NCI-H2227 treated with DMSO at 0.1 percent for 48 hours (cell line): ENCODE results near the gene TMEM198.

ENCODE experiments used
- DNase-seq: peaks from one replicate; lab custom pipeline; 2025; lab: John Stamatoyannopoulos, UW

TMEM198 gene

DNA sequence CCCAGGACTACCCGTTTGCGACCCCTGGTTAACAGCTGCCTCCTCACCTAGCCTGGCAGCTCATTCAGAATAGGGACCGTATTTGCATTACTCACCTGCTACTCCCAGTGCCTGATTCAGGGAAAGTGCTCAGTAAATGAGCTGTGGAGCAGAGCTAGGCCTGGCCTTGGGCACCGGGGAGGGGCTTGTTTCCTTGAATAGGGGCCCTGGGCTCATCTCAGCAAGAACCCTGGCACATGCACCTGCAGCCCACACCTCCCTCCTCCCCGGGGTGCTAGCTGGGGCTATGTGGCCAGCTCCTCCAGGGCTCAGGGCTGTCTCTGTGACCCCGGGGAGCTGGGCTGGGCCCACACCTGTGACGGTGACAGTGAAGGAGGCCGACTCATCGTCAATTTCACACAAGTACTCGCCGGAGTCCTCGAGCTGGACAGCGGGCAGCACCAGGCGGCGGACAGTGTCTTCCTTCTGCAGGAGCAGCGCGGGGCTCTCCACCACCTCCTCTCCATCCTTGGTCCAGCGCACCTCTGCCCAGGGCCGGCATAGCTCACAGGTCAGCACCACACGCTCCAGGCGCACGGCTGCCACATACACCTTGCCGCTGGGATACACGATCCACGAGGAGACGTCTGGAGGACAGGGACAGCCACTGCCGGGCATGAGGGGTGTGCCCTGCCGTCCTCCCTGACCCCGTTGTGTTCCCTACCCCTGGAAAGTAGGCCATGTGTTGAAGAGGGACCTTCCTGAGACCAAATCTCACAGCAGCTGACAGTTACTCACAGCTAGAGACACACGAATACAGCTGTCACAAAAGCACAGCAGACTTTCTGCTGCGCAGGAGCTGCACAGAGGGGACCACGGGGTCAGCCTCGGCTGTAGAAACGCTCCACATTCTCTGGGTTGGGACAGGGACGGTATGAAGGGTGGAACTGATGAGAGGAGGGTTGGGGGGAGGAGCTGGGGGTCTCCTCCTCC is 18.5 kb downstream of the TMEM198 start:
- DNase-seq: no peak

DNA sequence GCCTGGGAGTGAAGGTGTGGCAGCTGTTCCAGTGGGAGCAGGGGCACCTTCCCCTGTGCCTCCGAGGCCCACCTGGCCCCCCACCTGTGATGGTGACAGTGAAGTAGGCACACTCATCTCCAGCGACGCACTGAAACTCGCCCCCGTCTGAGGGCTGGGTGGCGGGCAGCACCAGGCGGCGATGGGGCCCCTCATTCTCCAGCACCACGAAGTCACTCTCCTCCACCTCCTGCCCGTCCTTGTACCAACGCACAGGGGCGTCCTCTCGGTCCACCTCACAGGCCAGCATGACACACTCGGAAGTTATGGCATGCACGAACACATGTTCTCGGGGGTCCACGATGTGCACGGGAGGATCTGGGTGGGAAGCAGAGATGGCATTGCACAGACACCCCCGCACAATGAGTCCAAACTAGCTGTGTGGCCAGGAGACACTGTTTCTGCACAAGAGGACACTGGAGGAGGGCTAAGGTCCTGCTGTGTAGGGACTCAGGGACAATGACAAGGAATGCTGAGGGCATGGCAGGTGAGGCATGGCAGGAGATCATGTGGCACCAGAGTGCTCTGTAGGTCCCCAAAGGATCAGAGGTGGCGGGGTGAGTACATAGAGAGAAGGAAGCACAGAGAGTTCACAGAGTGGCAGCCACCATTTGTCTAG is 19.6 kb downstream of the TMEM198 start:
- DNase-seq: no peak

DNA sequence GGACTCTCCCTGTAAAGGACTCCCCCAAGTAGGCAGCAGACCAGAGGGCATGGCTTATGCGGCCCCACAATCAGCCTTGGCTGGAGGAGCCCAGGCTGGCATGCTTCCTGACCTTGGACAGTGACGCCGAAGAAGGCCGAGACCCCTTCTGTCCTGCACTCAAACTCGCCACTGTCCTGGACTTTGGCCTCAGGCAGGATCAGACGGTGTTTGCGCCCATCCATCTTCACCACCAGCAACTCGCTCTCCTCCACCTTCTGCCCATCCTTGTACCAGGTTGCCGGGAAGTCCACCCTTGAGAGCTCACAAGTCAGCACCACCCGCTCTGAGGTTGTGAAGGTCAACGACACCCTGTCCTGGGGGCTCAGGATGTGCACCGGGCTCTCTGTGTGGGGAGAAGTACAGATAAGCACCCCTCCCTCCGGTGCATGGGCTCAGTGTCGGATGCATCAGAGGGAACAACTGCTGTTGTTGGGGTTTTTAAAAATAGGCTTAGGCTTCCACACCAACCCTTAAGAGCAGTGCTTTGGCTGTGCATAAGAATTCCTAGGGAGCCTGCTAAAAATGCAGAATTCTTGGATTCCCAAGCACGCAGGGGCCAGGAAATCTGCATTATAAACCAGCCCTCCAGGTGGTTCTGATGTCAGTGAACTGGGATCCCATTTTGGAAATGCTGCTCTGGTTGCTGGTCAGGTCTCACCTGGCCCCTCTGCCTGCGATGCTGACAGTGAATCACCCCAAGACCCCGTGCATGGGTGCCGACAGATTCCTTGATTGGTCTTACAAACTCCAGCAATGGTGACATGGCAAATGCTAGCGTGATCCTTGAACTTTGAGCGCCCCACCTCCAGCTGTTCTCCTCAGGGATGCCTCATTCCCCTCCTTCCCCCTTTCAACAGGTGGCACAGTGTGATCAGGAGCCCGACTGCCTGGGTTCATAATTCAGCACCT is 21.6 kb downstream of the TMEM198 start:
- DNase-seq: no peak

DNA sequence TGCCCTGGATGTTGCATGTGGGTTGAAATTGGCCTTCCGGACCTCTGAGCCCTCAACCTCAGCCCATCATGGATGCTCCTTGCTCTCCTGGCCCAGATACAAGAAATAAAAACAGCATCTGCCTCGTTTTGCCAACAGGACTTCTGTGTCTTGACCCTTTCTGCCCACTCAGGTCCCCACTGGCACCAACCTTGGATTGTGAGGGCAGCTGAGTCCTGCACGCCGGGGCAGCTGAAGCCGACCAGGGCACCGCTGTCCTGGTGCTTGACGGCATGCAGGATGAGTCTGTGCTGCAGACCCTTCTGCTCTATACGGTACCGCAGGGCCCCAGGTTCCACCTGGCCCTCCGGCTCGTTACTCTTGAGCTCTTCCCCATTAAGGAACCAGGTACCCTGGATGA is 22.8 kb downstream of the TMEM198 start:
- DNase-seq: no peak

DNA sequence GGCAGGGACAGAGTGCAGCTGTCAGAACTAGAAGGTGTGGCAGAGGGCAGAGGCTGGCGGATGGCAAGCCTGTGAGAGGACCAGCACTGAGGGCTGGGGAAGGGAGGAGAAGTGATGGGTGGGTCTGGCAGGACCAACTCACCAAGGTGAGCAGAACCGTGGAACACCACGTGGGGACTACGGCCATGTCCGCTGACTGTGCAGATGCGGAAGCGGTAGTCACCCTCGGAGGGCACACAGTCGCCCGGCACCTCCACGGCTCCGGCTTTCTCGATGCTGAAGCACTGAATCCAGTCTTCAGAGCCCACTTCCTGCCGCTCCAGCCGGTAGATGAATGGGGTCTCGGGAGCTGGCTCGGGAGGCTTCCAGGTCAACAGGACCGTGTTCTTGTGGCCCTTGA is 23.3 kb downstream of the TMEM198 start:
- no peak for DNase-seq

DNA sequence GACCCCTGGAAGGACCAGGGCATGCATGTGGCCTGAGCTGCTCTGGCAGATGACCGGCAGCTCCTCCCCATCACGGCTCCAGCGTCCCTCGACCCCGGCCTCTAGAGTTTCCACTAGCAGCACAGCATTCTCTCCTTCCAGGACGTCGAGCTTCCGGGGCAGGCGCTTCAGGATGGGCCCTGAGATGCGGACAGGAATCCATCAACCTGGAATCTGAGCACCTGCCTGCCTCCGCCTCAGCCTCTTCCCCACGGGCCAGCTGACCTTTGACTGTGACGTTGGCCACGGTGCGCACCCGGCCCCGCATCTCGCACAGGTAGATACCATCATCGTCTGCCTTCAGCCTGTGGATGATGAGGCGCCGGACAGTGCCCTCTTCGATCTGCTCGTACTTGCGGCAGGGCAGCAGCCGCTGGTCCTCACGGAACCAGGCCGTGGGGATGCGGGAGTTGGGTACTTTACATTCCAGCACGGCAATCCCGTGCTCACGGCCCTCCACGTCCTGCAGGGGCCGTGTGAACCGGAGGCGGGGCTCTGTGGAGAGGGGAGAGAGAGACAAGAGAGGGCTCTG is 24.0 kb downstream of the TMEM198 start:
- no peak for DNase-seq

DNA sequence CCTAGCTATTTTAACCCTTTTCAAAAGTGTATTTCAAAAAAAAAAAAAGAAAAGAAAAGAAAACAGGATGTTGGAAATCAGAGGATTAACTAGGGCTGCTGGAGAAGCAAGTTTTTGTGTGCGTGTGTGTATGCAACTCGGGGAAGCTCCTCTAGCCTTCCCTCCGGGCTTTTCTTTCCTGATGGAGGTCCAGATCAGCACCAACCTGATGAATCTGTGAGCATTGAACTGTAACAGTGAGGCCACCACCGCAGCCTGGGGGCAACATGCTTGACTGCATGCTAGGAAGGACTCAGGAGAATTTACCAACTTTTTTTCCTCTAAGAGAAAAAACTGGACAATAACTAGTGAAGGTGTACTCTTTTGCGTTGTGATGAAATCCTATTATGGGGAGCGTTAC is 25.2 kb downstream of the TMEM198 start:
- DNase-seq: no peak

DNA sequence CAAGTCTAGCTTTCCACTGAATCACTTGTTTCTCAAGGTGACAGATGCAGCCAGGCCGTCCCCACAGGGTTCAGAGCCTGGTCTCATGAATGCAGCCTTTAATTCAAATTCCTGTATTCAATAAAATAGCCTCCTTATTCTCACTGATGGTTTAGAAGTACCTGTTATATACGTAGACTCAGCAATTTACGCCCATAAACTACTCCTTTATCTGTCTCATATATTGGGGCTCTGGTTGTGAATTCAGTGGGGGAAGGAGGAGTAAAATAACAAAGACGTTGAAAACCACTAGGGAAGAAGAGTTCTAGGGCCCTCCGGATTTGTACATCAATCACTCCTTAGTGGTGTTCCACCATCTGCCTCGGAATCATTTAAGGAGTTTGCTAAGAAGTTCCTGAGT is 25.8 kb downstream of the TMEM198 start:
- DNase-seq: no peak

DNA sequence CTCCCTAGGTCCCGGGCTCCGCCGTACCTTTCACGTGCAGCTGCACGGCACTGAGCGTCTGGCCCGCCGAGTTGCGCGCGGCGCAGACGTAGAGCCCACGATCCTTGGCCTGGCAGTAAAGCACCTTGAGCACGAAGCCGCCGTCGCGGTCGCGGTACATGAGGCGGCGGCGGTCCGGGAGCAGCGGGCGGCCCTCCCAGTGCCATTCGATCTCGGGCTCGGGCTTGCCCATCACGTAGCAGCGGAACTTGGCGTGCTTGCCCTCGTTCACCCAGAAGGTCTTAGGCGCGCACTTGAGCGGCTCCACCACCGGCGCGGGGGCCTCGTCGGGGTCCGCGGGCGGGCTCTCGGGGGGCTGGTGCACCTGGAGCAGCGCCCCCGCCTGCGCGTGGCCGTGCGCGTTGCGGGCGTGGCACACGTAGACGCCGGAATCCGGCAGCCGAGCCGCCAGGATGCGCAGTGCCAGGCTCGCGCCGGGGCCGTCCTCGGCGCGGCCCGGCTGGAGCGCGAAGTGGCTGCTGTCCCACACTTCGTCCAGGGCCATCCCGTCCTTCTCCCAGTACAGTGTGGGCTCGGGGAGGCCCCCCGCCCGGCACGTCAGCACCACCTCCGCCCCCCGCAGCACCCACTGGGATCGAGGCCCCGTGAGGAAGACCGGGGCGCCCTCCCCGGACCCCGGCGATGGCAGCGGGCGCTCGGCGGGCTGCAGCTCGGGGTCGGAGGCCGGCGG is 26.5 kb downstream of the TMEM198 start:
- no peak for DNase-seq

DNA sequence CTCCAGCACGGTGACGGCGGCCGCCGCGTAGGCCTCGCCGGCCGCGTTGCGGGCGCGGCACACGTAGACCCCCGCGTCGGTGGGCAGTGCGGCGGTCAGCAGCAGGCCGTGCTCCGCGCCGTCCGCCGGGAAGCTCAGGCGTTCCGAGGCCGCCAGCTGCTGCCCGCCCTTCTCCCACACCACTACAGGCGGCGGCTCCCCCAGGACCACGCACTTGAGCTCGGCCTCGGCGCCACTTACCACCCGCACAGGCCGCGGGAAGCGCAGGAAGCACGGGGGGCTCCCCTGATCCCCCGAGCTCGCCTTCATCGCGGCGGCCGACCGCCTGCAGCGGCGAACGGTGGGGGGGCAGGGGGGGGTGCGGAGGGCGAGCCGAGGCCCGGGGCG is 27.1 kb downstream of the TMEM198 start:
- DNase-seq: no peak

DNA sequence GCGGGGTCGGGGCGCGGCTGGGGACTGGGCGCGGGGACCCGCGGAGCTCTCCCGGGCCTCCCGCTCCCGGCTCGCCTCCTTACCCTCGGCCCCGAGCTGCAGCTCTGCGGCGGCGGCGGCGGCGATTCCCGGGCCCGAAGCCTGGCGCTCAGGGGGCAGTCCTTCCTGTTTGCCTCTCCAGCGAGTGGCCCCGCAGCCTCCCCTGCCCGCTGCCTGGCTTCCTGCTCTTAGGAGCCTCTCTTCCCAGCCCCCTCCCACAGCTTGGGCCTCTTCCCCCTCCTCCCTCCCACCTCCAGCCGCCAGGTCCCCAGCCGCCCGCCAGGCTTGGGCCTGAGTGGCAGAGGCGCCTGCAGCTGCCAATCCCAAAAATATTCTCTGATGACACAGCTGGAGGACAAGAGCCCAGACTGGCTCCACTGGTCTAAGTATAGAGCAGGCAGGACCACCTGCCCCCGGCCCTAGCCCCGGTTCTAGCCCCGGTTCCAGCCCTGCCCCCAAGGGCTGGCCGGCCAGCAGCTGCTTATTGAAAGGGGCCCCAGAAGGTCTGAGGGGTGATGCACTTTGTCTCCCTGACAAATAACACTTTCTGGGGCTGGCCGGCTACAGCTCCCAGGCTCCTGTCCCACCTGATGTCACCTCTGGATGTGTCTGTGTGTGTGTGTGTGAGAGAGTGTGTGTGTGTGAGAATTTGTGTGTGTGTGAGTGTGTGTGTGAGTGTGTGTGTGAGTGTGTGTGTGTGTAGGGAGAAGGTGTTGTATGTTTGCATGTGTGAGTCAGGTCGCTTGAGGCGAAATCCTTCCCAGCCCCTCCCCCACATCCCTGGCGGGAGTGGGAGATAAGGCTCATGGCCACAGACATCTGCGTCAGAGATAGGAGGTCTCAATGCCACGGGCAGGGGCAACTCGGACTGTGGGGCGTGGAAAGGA is 27.7 kb downstream of the TMEM198 start, which contains the start of gene OBSL1:
Gene OBSL1, minus strand, starts transcription at position 229 of the 926 bp plus-strand sequence. CDS start 307 bp downstream, outside the sequence.
- peak; percentile 79 for DNase-seq

DNA sequence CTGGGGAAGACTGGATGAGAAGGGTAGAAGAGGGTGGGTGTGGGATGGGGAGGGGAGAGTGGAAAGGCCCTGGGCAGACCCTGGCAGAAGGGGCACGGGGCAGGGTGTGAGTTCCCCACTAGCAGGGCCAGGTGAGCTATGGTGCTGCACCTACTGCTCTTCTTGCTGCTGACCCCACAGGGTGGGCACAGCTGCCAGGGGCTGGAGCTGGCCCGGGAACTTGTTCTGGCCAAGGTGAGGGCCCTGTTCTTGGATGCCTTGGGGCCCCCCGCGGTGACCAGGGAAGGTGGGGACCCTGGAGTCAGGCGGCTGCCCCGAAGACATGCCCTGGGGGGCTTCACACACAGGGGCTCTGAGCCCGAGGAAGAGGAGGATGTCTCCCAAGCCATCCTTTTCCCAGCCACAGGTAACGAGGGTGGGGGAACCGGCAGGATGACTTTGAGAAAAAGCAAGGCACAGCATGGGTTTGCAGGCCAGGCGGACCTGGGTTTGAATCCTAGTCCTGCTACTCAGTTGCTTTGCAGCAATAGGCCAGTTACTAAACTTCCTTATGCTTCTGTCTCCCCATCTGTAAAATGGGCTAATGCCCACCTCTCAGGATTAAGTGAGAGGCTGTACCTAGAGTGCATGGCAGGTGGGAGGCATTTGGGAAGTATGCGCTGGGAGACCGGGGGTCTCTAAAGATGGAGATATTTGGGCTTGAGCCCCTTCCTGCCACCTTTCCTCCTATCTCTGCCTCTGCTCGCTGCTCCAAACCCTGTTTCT is 28.6 kb downstream of the TMEM198 start, which contains the start of gene INHA:
Gene INHA, plus strand, starts transcription at position 74 of the 765 bp plus-strand sequence. Its CDS starts 65 bp downstream, at position 139.
- no peak for DNase-seq

DNA sequence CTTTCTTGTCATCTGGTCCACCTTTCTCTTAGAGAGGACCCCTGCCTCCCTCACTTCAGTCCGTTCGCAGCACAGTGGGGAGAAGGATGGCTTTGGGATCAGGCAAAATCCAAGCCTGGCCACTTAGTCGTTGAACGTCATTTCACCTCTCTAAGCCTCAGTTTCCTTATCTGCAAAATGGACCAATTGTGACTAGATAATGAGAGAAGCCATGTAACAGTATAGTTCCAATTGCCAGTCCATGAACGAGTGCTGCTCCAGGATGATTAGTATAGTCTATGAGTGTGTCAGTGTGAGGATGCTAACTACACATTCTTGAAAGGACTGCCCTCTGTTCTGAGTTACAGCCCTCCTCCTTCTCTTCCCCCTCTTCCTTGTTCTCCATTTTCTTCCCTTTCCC is 29.3 kb downstream of the TMEM198 start:
- peak; percentile 72 for DNase-seq

DNA sequence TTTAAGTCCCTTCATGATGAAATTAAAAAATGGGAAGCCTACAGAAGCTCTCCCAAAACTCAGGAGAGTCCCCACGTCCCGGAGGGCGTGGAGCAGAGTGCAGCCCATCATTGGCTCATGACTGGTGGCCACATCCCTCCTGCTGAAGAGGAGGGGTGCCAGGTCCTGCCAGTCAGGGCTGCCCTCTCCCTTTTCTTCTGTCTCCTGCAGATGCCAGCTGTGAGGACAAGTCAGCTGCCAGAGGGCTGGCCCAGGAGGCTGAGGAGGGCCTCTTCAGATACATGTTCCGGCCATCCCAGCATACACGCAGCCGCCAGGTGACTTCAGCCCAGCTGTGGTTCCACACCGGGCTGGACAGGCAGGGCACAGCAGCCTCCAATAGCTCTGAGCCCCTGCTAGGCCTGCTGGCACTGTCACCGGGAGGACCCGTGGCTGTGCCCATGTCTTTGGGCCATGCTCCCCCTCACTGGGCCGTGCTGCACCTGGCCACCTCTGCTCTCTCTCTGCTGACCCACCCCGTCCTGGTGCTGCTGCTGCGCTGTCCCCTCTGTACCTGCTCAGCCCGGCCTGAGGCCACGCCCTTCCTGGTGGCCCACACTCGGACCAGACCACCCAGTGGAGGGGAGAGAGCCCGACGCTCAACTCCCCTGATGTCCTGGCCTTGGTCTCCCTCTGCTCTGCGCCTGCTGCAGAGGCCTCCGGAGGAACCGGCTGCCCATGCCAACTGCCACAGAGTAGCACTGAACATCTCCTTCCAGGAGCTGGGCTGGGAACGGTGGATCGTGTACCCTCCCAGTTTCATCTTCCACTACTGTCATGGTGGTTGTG is 30.9 kb downstream of the TMEM198 start:
- DNase-seq: no peak

DNA sequence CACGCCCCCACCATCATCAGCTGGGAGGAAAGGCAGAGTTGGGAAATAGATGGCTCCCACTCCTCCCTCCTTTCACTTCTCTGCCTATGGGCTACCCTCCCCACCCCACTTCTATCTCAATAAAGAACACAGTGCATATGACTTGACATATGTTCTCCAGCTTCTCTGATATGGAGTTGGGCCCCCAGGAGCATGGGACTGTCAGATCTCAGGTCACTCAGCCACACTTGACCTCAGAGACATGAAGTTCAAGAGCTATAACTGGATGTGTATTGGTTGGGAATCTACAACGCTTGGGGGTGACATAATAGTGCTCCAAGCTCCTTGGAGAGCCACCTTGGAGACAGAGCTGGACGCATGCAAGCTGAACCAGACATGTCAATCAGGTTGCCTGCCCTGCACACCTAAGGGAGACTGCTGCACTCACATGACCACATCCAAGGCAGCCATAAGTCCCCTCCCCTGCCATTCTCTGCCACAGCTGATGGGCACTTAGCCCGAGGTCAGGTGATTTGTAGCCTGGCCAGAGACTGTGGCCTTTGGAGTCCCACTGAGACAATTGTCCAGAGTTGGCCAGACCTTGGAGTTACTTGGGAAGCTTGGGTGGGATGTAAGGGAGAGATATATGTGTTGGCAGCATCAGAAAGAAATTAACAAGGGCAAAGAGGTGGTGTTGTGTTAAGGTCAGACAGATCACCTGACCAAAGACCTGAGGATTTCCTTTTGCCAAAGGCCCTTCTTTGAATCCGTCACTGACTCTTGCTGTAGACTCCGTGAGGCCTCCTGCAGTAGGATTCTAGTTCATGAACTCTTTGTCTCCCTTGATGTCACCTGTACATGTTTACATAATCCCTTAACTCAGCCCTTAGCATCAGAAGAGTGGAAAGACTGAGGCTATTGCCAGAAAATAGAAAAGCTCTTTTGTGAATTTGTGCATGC is 32.0 kb downstream of the TMEM198 start:
- DNase-seq: no peak

DNA sequence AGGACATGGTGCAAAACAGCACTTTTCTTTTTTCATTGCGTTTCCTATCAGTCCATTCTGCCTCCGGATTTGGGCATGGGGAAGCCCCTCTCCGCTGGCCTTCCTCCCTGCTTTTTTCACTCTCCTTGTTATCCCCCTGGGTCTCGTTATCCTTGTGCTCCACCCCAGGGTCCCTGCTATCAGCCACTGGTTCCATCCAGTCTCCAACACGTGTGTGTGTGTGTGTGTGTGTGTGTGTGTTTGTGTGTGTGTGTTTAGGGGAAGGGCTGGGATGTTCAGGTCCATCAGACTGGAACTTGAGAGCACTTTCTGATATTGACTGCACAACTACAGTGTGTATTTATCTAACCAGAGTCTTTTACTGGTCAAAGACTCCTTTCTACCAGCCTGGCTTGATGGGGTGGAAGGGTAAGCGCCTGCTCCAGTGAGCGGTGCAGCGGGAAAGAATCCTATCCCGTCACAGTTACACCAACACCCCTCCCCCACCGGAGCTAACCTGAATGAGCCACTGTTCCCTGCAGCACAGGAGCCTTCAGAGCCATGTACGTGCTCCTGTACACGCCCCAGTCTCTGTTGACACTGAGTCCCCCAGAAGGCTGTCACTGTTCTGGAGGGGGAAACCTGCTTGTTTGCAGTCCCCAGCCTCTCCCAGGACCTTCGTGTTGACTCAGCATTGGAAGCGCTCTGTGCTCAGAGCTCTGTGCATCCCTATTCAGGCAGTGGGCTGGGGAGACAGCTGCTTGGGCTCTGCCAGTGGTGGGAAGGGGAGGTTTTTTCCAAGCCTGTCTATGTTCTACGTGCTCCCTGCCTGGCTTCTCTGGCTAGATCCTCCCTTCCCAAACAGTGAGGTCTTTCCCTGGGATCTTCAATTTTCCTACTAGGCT is 32.9 kb downstream of the TMEM198 start:
- DNase-seq: peak; percentile 87
